GM10266 (cell line): ENCODE data around the gene SCN7A.

Source experiments
- DNase-seq: peaks from one replicate; pipeline ENCODE4 v3.0.0; 2012; ENCODE audit errors: extremely low spot score
- TF ChIP-seq, protein P1 (sequence below): IDR thresholded peaks from 2 replicates; pipeline ENCODE4 v1.5.1; 2012; ENCODE audit warnings: mild to moderate bottlenecking, low read depth; ENCODE audit not compliant: control insufficient read depth, insufficient read depth; ENCODE audit errors: missing control alignments

The SCN7A gene

DNA sequence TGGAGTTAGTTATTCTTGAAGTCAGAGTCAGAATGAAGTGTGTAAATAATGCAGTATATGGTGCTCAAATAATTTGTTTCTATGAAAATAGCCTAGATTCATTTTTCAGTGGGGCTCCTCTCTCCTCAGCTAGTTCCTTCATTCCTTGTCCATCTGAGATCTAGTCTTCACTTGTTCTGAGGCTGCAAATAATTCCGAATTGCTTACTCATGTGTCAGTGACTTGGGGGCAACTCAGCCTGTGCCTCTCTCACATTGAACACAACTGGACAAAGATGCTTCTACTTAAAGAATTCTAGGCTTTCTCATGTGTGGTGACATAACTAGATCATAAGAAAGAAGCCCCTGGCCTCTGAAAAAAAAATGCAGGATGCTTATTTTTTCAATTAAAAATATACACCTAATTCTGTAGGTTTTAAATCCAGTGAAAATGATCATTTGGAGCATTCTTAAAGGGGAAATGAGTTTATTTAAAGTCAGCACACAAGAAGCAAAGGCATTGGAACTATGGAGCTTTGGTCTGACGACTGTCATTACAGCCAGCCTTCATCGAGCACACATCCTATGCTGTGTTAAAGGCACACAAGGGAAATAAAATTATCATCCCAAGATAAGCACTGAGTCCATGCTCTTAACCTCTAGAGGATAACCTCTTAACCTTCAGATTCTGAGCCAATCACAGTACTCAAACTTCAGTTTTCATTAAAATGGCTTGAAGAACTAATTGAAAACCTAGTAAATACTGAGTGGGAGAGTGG lies 24.8 kb upstream of the SCN7A start:
- TF ChIP-seq, protein P1, sequence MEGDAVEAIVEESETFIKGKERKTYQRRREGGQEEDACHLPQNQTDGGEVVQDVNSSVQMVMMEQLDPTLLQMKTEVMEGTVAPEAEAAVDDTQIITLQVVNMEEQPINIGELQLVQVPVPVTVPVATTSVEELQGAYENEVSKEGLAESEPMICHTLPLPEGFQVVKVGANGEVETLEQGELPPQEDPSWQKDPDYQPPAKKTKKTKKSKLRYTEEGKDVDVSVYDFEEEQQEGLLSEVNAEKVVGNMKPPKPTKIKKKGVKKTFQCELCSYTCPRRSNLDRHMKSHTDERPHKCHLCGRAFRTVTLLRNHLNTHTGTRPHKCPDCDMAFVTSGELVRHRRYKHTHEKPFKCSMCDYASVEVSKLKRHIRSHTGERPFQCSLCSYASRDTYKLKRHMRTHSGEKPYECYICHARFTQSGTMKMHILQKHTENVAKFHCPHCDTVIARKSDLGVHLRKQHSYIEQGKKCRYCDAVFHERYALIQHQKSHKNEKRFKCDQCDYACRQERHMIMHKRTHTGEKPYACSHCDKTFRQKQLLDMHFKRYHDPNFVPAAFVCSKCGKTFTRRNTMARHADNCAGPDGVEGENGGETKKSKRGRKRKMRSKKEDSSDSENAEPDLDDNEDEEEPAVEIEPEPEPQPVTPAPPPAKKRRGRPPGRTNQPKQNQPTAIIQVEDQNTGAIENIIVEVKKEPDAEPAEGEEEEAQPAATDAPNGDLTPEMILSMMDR: no peak
- no peak for DNase-seq

DNA sequence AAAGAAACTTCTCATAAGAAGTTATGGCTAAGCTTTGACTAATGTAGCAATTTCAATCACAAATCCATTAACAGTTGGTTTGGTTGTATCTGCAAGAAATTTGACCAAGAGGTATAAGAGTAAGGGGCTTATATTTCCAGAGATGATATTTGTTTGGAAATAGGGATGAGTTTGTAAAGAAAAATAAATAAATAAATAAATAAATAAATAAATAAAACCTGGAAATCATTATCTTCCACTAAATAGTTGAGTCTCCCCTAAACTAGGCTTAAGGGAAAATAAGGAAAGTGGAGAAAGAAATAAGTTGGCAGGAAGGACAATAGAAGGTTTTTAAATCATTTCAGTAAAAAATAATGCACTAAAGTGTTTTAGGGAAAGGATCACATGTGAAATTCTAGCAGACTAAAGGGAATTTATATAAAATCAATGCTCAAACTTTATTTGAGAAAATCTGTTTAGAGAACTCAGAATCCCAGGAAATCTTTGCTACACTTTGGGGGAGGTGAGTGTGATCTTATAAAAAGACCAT lies 23.5 kb upstream of the SCN7A start:
- DNase-seq: no peak
- TF ChIP-seq, protein P1: no peak

DNA sequence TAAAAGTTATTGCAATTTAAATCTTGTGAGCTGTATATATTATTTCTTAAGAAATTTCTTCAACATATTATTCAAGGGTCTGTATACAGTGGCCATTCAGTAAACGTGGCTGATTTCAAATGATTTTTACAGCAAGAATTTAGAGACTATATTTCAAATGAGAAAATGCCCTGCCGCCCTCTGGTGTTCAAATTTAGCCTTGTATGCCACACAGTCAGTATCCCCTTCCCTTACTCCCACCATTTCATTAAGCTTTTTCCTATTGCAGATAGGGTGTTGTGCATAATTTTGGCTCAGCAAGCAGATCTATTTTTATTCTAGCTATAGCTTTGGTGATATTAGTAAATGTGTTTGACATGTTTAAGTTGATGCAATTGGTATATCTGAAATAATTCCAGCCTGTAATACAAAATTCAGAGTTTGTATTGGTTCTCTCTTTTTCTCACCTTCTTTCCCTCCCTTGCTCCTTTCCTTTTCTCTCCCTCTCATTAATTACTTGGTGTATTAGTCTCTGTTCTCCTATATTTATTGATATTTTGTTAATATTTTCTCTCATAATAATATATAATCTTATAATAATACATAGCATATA lies 22.8 kb upstream of the SCN7A start:
- TF ChIP-seq, protein P1: peak; percentile 41
- DNase-seq: no peak

DNA sequence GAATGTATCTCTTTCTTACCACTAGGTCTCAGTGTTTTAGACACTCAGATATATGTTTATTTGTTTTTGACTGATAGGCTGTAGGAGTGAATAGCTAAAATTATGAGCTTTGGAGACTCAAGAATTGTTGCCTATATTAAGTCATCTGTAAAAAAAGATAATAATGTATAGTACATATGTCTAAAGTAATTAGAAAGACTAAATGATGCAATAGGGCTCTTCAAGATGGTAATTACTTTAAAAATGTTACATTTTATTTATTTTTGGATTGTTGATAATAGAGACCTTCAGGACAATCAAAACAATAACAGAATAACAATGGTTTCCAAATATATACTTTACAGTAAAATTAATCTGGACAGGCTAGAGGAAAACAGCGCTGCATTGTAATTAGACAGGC lies 19.9 kb upstream of the SCN7A start:
- TF ChIP-seq, protein P1: no peak

DNA sequence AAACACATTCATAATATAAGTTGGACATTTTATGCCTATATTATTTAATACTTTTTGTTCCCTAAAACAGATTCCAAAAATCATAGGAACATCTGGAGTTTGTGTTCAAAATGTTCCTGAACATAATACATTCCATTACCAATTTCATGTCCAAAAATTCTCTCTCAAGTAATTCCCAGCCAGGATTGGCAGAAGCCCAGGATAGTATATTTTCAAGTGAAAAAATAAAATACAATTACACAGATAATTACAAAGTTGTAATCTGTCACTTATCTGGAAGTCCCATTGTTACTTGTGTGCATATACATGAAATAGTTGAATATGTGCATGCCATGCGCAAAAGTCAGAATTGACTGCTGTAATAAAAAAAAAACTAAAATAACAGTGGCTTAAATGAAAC lies 5.2 kb upstream of the SCN7A start:
- TF ChIP-seq, protein P1: no peak
- DNase-seq: no peak

More for the DNA sequence above, 19.9 kb upstream of the SCN7A start:
- DNase-seq: no peak

DNA sequence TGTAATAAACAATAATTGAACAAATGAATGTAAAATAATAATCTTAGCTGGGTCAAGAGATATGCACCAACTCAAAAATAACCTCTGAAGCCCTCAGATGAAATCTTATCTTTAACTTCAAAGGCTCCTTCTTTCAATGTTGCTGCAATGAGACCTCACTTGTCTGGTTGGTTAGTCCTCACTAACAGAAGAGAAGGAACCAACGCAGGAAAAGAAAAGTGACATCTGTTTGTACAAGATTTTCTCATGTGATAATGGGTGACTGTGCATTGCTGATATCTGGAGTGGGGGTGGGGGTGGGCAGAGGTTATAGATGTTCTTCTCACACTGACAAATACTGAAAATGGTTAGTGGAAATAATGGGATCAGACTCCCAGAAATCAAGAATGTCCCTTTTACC lies 2.6 kb downstream of the SCN7A start:
- TF ChIP-seq, protein P1: no peak
- DNase-seq: no peak

DNA sequence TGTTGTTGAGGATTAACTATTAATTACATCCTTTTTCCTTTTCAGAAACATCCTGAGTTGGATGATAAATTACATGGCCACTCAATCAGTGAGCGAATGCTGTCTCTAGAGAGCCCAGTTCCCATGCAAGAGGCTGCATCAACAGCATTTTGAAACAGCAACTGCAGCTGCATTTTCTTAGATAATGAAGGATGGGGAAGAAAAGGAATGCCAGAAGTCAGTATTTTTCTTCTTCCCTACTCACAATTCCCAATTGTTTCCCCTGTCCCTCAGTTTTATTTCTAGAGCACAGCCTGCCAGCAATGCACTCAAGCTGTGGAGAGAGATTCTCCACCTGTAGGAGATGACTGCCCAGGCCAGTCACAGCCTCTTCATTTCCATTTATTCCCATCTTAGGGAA lies 6.9 kb downstream of the SCN7A start:
- TF ChIP-seq, protein P1: no peak
- no peak for DNase-seq
